Psoas muscle (tissue), 8 donors: ENCODE measurements around the gene TMEM38A. TPM values are rescaled to one million over a fixed set of nuclear protein-coding genes. Genes with fewer than 3 reads are reported as not detected.
A peak's percentile ranks its signal among the peaks of the same experiment; 100 is the strongest.

Experiments used
- ATAC-seq, 4 donors: fragments of 200-7000 bp; cut with Tn5 transposase; one replicate each; pipeline ENCODE4 v1.9.1; 2020; ENCODE audit warnings: moderate library complexity in 3 of 4, mild to moderate bottlenecking in 2 of 4
- DNase-seq, 2 donors: peaks; one replicate each; pipeline ENCODE4 v3.0.0-alpha.2; 2020
- H3K27ac ChIP-seq: fragments of 200-600 bp; one replicate; pipeline ENCODE4 v1.8.0; 2022
- H3K27me3 ChIP-seq, 3 donors: fragments of 200-600 bp in 1 of 3; one replicate each; pipeline versions ENCODE4 v1.6.1 to v1.8.0; 2013 to 2022; ENCODE audit warnings: low read length in 2 of 3, mild to moderate bottlenecking in 2 of 3, moderate library complexity in 1 of 3; ENCODE audit not compliant: insufficient read depth in 3 of 3
- H3K36me3 ChIP-seq, 2 donors: fragments of 200-600 bp in 1 of 2; one replicate each; pipeline versions ENCODE4 v1.6.1 to v1.8.0; 2013 to 2022; ENCODE audit warnings: low read depth in 1 of 2, mild to moderate bottlenecking in 1 of 2, moderate library complexity in 1 of 2; ENCODE audit not compliant: insufficient read depth in 1 of 2
- H3K4me1 ChIP-seq: fragments of 200-600 bp; one replicate; pipeline ENCODE4 v1.8.0; 2022
- H3K4me3 ChIP-seq: fragments of 200-600 bp; one replicate; pipeline ENCODE4 v1.8.0; 2022; ENCODE audit warnings: mild to moderate bottlenecking
- H3K9me3 ChIP-seq: fragments of 200-600 bp; one replicate; pipeline ENCODE4 v1.8.0; 2022
- CTCF ChIP-seq: fragments of 200-600 bp; IDR thresholded peaks from one replicate; pipeline ENCODE4 v1.8.0; 2022; ENCODE audit warnings: antibody characterized with exemption
- WGBS, 3 donors: extraction: QIAGEN DNeasy Blood & Tissue Kit; methylation state at CpG; one replicate each; pipeline versions ENCODE4 v1.1.6 to v1.1.7; 2013; 5-methylcytosine and 5-hydroxymethylcytosine counted together
- intact Hi-C, 2 donors: fragments of 100-400 bp; cut with DNase I; formaldehyde crosslinking; loops; one replicate each; pipeline versions ENCODE4 v1.11.0 to v1.14.2; 2022
- polyA plus RNA-seq, 3 donors: library from polyadenylated mRNA; stranded (reverse); fragments of 200-250 nt; gene quantifications; one replicate each; pipeline ENCODE4 v1.2.3, GENCODE V29; 2013
- total RNA-seq, 4 donors: library from RNA; stranded (reverse); fragmentation: NEBNext Ultra II Directional in 2 of 4; extraction: Animal tissue kit (Norgen Biotek cat#: 25700) in 2 of 4; gene quantifications; one replicate each; pipeline versions ENCODE4 v1.2.1 to v1.2.4, GENCODE V29; 2021 to 2023
- donor health status: healthy with polysubstance abuse.
- donor health status: DM: no; HTN: no; CAD: no; lungs with moderate emphysema.
- donor health status: Bipolar disorder and iron deficiency.
- donor health status: healthy.
- donor health status: DM: yes; HTN: yes; CAD: no.
- donor health status: DM: no; HTN: no; CAD: no.
- donor health status: DM: no; HTN: no; CAD: no.
- donor health status: DM: yes; HTN: yes; CAD: no.

Gene TMEM38A
- total and polyA plus RNA-seq, 7 donors, result 53.2 to 295 (median 130) TPM

GRCh38 chr19:16679811-16680210 lies 18.9 kb downstream of the TMEM38A start:
- 86 to 93% (median 89%) methylated on average over 11 of the region's 11 CpGs for WGBS, 3 donors

GRCh38 chr19:16682539-16682938 lies 21.6 kb downstream of the TMEM38A start:
- WGBS, 3 donors, result 93 to 100% (median 98%) methylated on average over 2 of the region's 2 CpGs
- no peak for TF ChIP-seq CTCF

More at GRCh38 chr19:16679811-16680210, 18.9 kb downstream of the TMEM38A start:
- DNase-seq, result no peak
- Histone ChIP-seq H3K36me3 (peaks cover 0 to 49% of the 10 kb centered on the region in 2 donors), H3K4me3 (no peak overlapping the region), H3K27ac (no peak overlapping the region), H3K9me3 (no peaks in the 10 kb centered on the region), H3K27me3 (no peaks in the 10 kb centered on the region), H3K4me1 (peaks cover 6% of the 10 kb centered on the region)
- intact Hi-C loops, result no loop called here
- ATAC-seq, result no peak
- no peak for TF ChIP-seq CTCF

GRCh38 chr19:16684216-16684615 lies 23.3 kb downstream of the TMEM38A start:
- 87 to 93% (median 90%) methylated on average over 3 of the region's 3 CpGs for WGBS, 3 donors
- no peak for ATAC-seq
- Histone ChIP-seq H3K9me3 (no peaks in the 10 kb centered on the region), H3K36me3 (peaks cover 0 to 59% of the 10 kb centered on the region in 2 donors), H3K27ac (no peak overlapping the region), H3K27me3 (no peaks in the 10 kb centered on the region), H3K4me3 (no peak overlapping the region), H3K4me1 (peaks cover 5% of the 10 kb centered on the region)
- intact Hi-C loops, result no loop called here
- DNase-seq, result no peak
- no peak for TF ChIP-seq CTCF

More at GRCh38 chr19:16682539-16682938, 21.6 kb downstream of the TMEM38A start:
- H3K36me3 ChIP-seq, result peaks cover 0 to 59% of the 10 kb centered on the region in 2 donors
- intact Hi-C loops, result no loop called here
- no peaks in the 10 kb centered on the region for H3K27me3 ChIP-seq
- ATAC-seq (no peak), DNase-seq (no peak)
- no peaks in the 10 kb centered on the region for H3K9me3 ChIP-seq
- H3K27ac ChIP-seq, result no peak overlapping the region
- no peak overlapping the region for H3K4me3 ChIP-seq
- H3K4me1 ChIP-seq, result peaks cover 5% of the 10 kb centered on the region

DNA sequence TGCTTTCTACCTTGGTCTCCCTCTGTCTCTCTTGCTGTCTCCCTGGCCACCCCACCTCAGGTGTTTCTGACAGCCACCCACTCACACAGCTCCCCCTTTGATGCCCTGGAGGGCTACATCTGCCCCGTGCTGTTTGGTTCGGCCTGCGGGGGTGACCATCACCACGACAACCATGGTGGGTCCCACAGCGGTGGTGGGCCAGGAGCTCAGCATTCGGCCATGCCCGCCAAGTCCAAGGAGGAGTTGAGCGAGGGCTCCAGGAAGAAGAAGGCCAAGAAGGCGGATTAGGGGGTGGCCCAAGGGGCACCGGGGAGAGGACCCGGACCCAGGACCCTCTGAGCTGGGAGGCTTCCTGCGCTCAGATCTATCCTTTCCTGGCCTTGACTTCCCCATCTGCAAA lies 27.1 kb downstream of the TMEM38A start:
- no peak for TF ChIP-seq CTCF
- Histone ChIP-seq H3K27me3 (no peaks in the 10 kb centered on the region), H3K4me3 (no peak overlapping the region), H3K27ac (no peak overlapping the region), H3K36me3 (peaks cover 0 to 20% of the 10 kb centered on the region in 2 donors), H3K4me1 (peaks cover 5% of the 10 kb centered on the region), H3K9me3 (no peaks in the 10 kb centered on the region)
- ATAC-seq, result peak in 1 of 4 donors; percentile 14
- intact Hi-C loops, result no loop called here
- WGBS, 3 donors, result 89 to 93% (median 91%) methylated on average over 12 of the region's 12 CpGs
- no peak for DNase-seq

DNA sequence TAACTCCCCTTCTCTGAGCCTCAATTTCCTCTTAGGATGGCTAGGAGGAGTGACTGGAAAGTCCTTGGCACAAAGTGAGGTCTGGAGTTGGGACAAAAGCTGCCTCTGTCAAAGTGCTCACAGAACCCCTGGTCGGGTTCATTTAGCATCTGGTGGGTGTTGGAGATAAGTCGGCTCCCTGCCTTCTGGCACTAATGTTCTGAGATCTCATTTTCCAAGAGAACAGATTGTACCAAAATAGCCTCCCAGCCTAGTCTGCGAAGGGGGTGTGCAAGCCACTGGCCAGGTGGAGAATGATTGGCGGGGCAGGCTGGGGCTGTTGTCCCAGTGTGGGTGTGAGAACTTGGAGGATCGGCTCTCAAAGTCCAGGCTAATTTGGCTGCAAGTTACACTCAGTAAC lies 38.0 kb downstream of the TMEM38A start:
- Histone ChIP-seq H3K4me3 (no peak overlapping the region), H3K4me1 (peaks cover 24% of the 10 kb centered on the region), H3K36me3 (no peaks in the 10 kb centered on the region), H3K9me3 (no peaks in the 10 kb centered on the region), H3K27ac (peak overlapping the region; percentile 68), H3K27me3 (no peaks in the 10 kb centered on the region)
- intact Hi-C loops, result no loop called here
- DNase-seq, result peak; percentile 44 to 86
- ATAC-seq, result peak; percentile 83 to 94 (median 90)
- TF ChIP-seq CTCF, result no peak
- 16 to 20% (median 17%) methylated on average over 5 of the region's 5 CpGs for WGBS, 3 donors
